Nephron progenitor cell (in vitro differentiated cells): Measurements from ENCODE around the gene GNS.

Experiments used
- DNase-seq: peaks from one replicate; pipeline ENCODE4 v3.0.0; 2021
- H3K27ac Mint-ChIP-seq: 2 replicates; pipeline ENCODE4 v1.8.0; 2021; ENCODE audit warnings: mild to moderate bottlenecking, moderate library complexity, mixed read lengths
- H3K27me3 Mint-ChIP-seq: 2 replicates; pipeline ENCODE4 v1.8.0; 2021; ENCODE audit warnings: mild to moderate bottlenecking, low read depth, mixed read lengths; ENCODE audit not compliant: poor library complexity
- H3K36me3 Mint-ChIP-seq: 2 replicates; pipeline ENCODE4 v1.8.0; 2021; ENCODE audit warnings: low read depth, mixed read lengths
- H3K4me1 Mint-ChIP-seq: 2 replicates; pipeline ENCODE4 v1.8.0; 2021; ENCODE audit warnings: mixed read lengths
- H3K4me3 Mint-ChIP-seq: 2 replicates; pipeline ENCODE4 v1.8.0; 2021; ENCODE audit warnings: mild to moderate bottlenecking, moderate library complexity, mixed read lengths
- H3K9me3 Mint-ChIP-seq: 2 replicates; pipeline ENCODE4 v1.8.0; 2021; ENCODE audit warnings: mild to moderate bottlenecking, moderate library complexity, mixed read lengths
- CTCF ChIP-seq: fragments of 200-600 bp; sonication (generic); IDR thresholded peaks from 2 replicates; pipeline ENCODE4 v1.5.0; 2021; ENCODE audit warnings: antibody characterized with exemption

The GNS gene

DNA sequence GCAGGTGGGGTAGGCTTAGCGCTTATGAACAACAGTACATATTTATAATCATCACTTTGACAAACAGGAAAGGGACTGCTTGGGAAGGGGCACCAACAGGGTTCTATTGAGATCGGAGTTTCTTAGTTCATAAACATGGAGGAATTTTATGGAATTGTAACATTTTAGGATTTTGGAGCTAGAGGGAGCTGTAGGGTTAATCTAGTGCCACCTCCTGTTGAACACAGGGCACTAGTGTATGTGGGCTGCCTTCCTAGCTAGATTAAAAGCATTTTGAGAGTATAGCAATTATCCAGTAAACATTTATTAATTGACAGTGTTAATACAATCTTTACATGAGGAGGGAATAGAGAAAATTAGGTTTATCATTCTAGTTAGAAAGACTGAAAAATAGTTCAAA, 42.2 kb upstream of the GNS start:
- Mint-ChIP-seq H3K4me1 (no peaks in the 10 kb centered on the region), H3K9me3 (no peaks in the 10 kb centered on the region), H3K36me3 (no peaks in the 10 kb centered on the region), H3K4me3 (no peak overlapping the region), H3K27ac (no peak overlapping the region), H3K27me3 (peaks cover 40% of the 10 kb centered on the region)
- DNase-seq: no peak
- no peak for TF ChIP-seq CTCF

DNA sequence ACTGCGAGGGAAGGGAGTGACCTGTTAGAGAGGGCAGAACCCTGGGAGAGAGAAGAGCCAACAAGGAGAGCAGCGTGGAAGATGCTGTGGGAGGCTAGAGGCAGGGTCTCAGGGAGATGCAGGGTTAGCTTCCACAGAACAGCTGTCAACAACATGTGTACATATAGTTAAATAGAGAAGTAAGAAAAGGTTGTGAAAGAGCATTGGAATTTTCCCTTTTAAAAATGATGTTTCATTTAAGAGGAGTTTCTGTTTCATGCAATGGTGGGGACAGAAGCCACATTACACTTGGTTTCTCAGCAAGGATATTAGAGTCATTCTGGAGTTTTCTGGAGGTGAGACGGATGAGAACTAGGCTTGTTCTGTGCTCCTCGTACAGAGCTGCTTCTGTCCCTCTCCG, 41.4 kb upstream of the GNS start:
- no peak for DNase-seq
- Mint-ChIP-seq H3K4me3 (no peak overlapping the region), H3K36me3 (no peaks in the 10 kb centered on the region), H3K27me3 (peaks cover 40% of the 10 kb centered on the region), H3K9me3 (no peaks in the 10 kb centered on the region), H3K27ac (no peak overlapping the region), H3K4me1 (no peaks in the 10 kb centered on the region)
- TF ChIP-seq CTCF: no peak

DNA sequence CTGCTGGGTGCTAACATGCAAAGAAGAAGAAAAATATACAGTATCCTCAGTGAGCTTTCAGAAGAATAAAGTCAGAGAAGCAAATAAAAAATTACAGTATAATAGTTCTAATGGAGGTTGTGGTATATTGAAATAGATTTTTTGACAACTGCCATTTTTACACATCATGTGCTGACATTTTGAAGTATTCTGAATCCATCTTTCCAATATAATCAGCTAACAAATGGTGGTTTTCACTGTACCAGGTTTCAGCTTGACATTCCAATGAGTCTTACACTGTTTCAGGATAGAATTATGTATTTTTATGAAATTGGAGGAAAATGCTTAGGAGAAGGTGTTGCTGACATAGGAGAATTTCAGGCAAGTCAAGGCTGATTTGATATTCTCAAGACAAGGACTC, 39.0 kb upstream of the GNS start:
- no peak overlapping the region for H3K4me3 Mint-ChIP-seq
- no peak for DNase-seq
- peaks cover 27% of the 10 kb centered on the region for H3K27me3 Mint-ChIP-seq
- H3K36me3 Mint-ChIP-seq: no peaks in the 10 kb centered on the region
- no peaks in the 10 kb centered on the region for H3K9me3 Mint-ChIP-seq
- peaks cover 9% of the 10 kb centered on the region for H3K4me1 Mint-ChIP-seq
- no peak overlapping the region for H3K27ac Mint-ChIP-seq
- TF ChIP-seq CTCF: no peak

GRCh38 chr12:64797156-64797555, 38.0 kb upstream of the GNS start:
- no peak overlapping the region for H3K27ac Mint-ChIP-seq
- TF ChIP-seq CTCF: no peak
- no peak overlapping the region for H3K4me3 Mint-ChIP-seq
- H3K4me1 Mint-ChIP-seq: peaks cover 9% of the 10 kb centered on the region
- no peaks in the 10 kb centered on the region for H3K9me3 Mint-ChIP-seq
- DNase-seq: no peak
- no peaks in the 10 kb centered on the region for H3K36me3 Mint-ChIP-seq
- H3K27me3 Mint-ChIP-seq: peaks cover 25% of the 10 kb centered on the region

DNA sequence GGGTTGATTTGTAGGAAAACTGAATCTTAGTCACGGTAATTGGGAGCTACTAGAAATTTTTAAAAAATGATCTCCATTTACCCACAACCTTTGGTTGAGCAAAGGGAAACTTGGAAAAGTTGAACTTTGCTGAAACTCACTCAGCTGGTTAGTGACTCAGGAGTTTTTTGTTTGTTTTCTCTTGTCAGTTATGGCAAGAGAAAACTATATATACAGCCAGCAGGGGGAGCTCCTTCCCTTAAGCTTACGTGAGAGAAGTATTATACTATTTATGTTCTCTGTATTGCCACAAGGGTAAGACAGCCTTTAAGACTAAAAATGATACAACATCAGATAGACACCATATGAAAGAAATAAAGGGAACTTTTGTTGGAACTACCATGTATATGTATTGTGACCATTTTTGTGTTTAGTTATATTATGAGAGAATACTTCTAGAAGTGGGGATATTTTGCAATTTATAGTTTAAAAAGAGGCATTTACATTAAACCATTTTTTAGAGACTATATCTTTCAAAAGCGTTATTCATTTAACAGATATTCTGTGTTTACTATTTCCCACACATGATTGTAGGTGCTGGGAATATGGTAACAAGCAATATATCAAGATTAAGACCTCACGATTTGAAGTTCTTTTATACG, 37.1 kb upstream of the GNS start:
- H3K4me3 Mint-ChIP-seq: no peak overlapping the region
- H3K27ac Mint-ChIP-seq: no peak overlapping the region
- no peaks in the 10 kb centered on the region for H3K9me3 Mint-ChIP-seq
- H3K4me1 Mint-ChIP-seq: peaks cover 9% of the 10 kb centered on the region
- H3K27me3 Mint-ChIP-seq: peaks cover 25% of the 10 kb centered on the region
- H3K36me3 Mint-ChIP-seq: no peaks in the 10 kb centered on the region
- DNase-seq: peak; percentile 57
- peak; percentile 81 for TF ChIP-seq CTCF

DNA sequence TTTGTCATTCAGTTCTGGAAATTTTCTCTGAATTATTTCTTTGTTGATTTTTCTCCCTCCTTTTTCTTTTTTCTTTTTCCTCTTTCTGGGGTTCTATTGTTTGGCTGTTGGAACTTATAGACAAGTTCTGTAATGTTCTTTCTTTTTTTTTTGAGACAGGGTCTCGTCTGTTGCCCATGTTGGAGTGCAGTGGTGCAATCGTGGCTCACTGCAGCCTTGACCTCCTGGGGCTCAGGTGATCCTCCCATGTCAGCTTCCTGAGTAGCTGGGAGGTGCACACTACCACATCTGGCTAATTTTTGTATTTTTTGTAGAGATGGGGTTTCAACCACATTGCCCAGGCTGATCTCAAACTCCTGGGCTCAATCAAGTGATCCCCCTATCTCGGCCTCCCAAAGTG, 35.1 kb upstream of the GNS start:
- H3K4me1 Mint-ChIP-seq: peaks cover 9% of the 10 kb centered on the region
- no peaks in the 10 kb centered on the region for H3K9me3 Mint-ChIP-seq
- no peaks in the 10 kb centered on the region for H3K36me3 Mint-ChIP-seq
- peaks cover 12% of the 10 kb centered on the region for H3K27me3 Mint-ChIP-seq
- H3K27ac Mint-ChIP-seq: no peak overlapping the region
- DNase-seq: no peak
- H3K4me3 Mint-ChIP-seq: no peak overlapping the region
- no peak for TF ChIP-seq CTCF
